Smooth muscle cell (in vitro differentiated cells): ENCODE results near the gene COL4A1. TPM values are rescaled to one million over a fixed set of nuclear protein-coding genes. Genes with fewer than 3 reads are reported as not detected.
A peak's percentile ranks its signal among the peaks of the same experiment; 100 is the strongest.

Source experiments
- DNase-seq: peaks from one replicate; lab custom pipeline; 2025; ENCODE audit not compliant: unreplicated experiment; lab: John Stamatoyannopoulos, UW
- H2AFZ ChIP-seq: fragments of 200-600 bp; sonication (generic); 2 replicates; pipeline ENCODE4 v1.6.0; 2016; ENCODE audit warnings: antibody characterized with exemption, low read depth, mild to moderate bottlenecking
- H3F3A ChIP-seq: fragments of 200-600 bp; sonication (generic); 2 replicates; pipeline ENCODE4 v1.6.0; 2017; ENCODE audit warnings: antibody characterized with exemption, low read depth
- H3K27ac ChIP-seq: fragments of 200-600 bp; sonication (generic); 2 replicates; pipeline ENCODE4 v1.5.1; 2016; ENCODE audit warnings: low read depth, mild to moderate bottlenecking
- H3K27me3 ChIP-seq: fragments of 200-600 bp; sonication (generic); 2 replicates; pipeline ENCODE4 v1.6.1; 2016; ENCODE audit warnings: low read depth, mild to moderate bottlenecking
- H3K36me3 ChIP-seq: fragments of 200-600 bp; sonication (generic); 2 replicates; pipeline ENCODE4 v1.5.1; 2016; ENCODE audit warnings: low read depth
- H3K4me1 ChIP-seq: fragments of 200-600 bp; sonication (generic); 2 replicates; pipeline ENCODE4 v1.5.1; 2016; ENCODE audit warnings: low read depth
- H3K4me2 ChIP-seq: fragments of 200-600 bp; sonication (generic); 2 replicates; pipeline ENCODE4 v1.6.0; 2016; ENCODE audit warnings: mild to moderate bottlenecking
- H3K4me3 ChIP-seq: fragments of 200-600 bp; sonication (generic); 2 replicates; pipeline ENCODE4 v1.5.1; 2016; ENCODE audit warnings: mild to moderate bottlenecking
- H3K79me2 ChIP-seq: fragments of 200-600 bp; sonication (generic); 2 replicates; pipeline ENCODE4 v1.6.0; 2016; ENCODE audit warnings: low read depth, mild to moderate bottlenecking
- H3K9ac ChIP-seq: fragments of 200-600 bp; sonication (generic); 2 replicates; pipeline ENCODE4 v1.6.0; 2016; ENCODE audit warnings: low read depth
- H3K9me3 ChIP-seq: fragments of 200-600 bp; sonication (generic); replicated peaks from 2 replicates; pipeline ENCODE4 v1.5.1; 2016; ENCODE audit warnings: low read depth
- H4K20me1 ChIP-seq: fragments of 200-600 bp; sonication (generic); 2 replicates; pipeline ENCODE4 v1.6.0; 2016; ENCODE audit warnings: low read depth
- CTCF ChIP-seq: fragments of 200-600 bp; sonication (generic); IDR thresholded peaks from 2 replicates; pipeline ENCODE4 v1.5.1; 2017; ENCODE audit warnings: borderline replicate concordance, mild to moderate bottlenecking, antibody characterized with exemption; ENCODE audit not compliant: insufficient read depth, poor library complexity, severe bottlenecking
- WGBS: methylation state at CpG from one replicate; pipeline ENCODE4 v1.1.7; 2016; ENCODE audit warnings: low lambda C conversion rate; 5-methylcytosine and 5-hydroxymethylcytosine counted together
- polyA plus RNA-seq: library from polyadenylated mRNA; unstranded; fragments of >200 nt; fragmentation: Nextera tagmentation; extraction: Ambion mirVana; gene quantifications from 2 replicates; pipeline ENCODE4 v1.2.1, GENCODE V29; 2016
- total RNA-seq: library from RNA; depleted of rRNA; stranded (reverse); fragments of >200 nt; gene quantifications from 2 replicates; pipeline ENCODE4 v1.2.3, GENCODE V29; 2014

Gene COL4A1
- total and polyA plus RNA-seq, 2 experiments from 2014 or later = 2,409 to 4,372 TPM

- TF ChIP-seq CTCF = no peak
- 75% methylated on average over 5 of the region's 5 CpGs for WGBS
- no peak overlapping the region for H3K4me2 ChIP-seq
- DNase-seq = no peak
- peak overlapping the region; percentile 90 for H3K27ac ChIP-seq
- H3K9ac ChIP-seq = no peak overlapping the region
- no peaks in the 10 kb centered on the region for H3K9me3 ChIP-seq
- H3K36me3 ChIP-seq = peaks cover 27% of the 10 kb centered on the region
- peaks cover 62% of the 10 kb centered on the region for H4K20me1 ChIP-seq
- peaks cover 3% of the 10 kb centered on the region for H3K4me1 ChIP-seq
- no peak overlapping the region for H3K4me3 ChIP-seq
- no peaks in the 10 kb centered on the region for H3K79me2 ChIP-seq
- no peaks in the 10 kb centered on the region for H3K27me3 ChIP-seq
- no peak overlapping the region for H2AFZ ChIP-seq
- H3F3A ChIP-seq = peaks cover 92% of the 10 kb centered on the region
Observed at GRCh38 chr13:110192472-110192871, 114.5 kb downstream of the COL4A1 start.

GRCh38 chr13:110187641-110188161 lies 119.3 kb downstream of the COL4A1 start:
- Histone ChIP-seq H3K27me3 (no peaks in the 10 kb centered on the region), H2AFZ (no peak overlapping the region), H4K20me1 (peaks cover 86% of the 10 kb centered on the region), H3K79me2 (no peaks in the 10 kb centered on the region), H3K4me3 (no peak overlapping the region), H3K9ac (no peak overlapping the region), H3K27ac (peak overlapping the region; percentile 90), H3K4me2 (peak overlapping the region; percentile 7), H3F3A (peaks cover 91% of the 10 kb centered on the region), H3K9me3 (no peaks in the 10 kb centered on the region), H3K36me3 (peaks cover 32% of the 10 kb centered on the region), H3K4me1 (peaks cover 5% of the 10 kb centered on the region)
- no peak for TF ChIP-seq CTCF
- DNase-seq = peak; percentile 15
- WGBS = 32% methylated on average over 5 of the region's 5 CpGs

GRCh38 chr13:110186231-110186855 lies 120.6 kb downstream of the COL4A1 start:
- no peaks in the 10 kb centered on the region for H3K79me2 ChIP-seq
- peaks cover 81% of the 10 kb centered on the region for H4K20me1 ChIP-seq
- peaks cover 91% of the 10 kb centered on the region for H3F3A ChIP-seq
- peak overlapping the region; percentile 31 for H3K4me2 ChIP-seq
- H3K4me3 ChIP-seq = no peak overlapping the region
- no peak overlapping the region for H2AFZ ChIP-seq
- DNase-seq = no peak
- peaks cover 30% of the 10 kb centered on the region for H3K36me3 ChIP-seq
- no peak overlapping the region for H3K9ac ChIP-seq
- TF ChIP-seq CTCF = no peak
- peak overlapping the region; percentile 90 for H3K27ac ChIP-seq
- H3K9me3 ChIP-seq = no peaks in the 10 kb centered on the region
- H3K4me1 ChIP-seq = peaks cover 5% of the 10 kb centered on the region
- 81% methylated on average over 10 of the region's 10 CpGs for WGBS
- H3K27me3 ChIP-seq = no peaks in the 10 kb centered on the region

- Histone ChIP-seq H3K9me3 (no peaks in the 10 kb centered on the region), H3K27ac (peak overlapping the region; percentile 90), H3K27me3 (no peaks in the 10 kb centered on the region), H3F3A (peaks cover 91% of the 10 kb centered on the region), H3K79me2 (no peaks in the 10 kb centered on the region), H3K36me3 (peaks cover 27% of the 10 kb centered on the region), H4K20me1 (peaks cover 81% of the 10 kb centered on the region), H2AFZ (no peak overlapping the region), H3K4me1 (peaks cover 5% of the 10 kb centered on the region), H3K4me2 (no peak overlapping the region), H3K9ac (no peak overlapping the region), H3K4me3 (no peak overlapping the region)
- 47% methylated on average over 16 of the region's 16 CpGs for WGBS
- no peak for TF ChIP-seq CTCF
- DNase-seq = no peak
Observed at GRCh38 chr13:110185696-110186095, 121.3 kb downstream of the COL4A1 start.
